ENCODE measurements around the gene GDA. TPM values are rescaled to one million over a fixed set of nuclear protein-coding genes. Genes with fewer than 3 reads are reported as not detected.
A peak's percentile ranks its signal among the peaks of the same experiment; 100 is the strongest.

Gene GDA
- total RNA-seq, 2 donors from 2014 or later: 22.2 to 23.0 TPM

DNA sequence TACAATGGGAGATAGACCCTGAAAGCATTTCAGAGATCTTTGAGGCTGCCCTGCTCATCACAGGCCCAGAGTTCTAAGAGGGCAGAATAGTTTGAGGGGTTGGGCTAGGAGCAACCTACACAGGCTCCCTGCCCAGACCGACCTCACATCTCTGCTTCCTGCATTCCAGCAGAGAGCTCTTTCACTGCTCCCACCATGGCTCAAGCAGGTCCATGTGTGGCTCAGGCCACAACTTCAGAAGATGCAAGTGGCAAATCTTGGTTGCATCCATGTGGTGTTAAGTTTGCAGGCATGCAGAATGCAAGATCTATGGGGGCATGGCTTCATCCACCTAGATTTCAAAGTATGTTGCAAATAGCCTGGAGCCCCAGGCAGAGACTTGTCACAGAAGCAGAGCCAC is 39.0 kb downstream of the GDA start:
- Histone ChIP-seq H3K27ac (no peak overlapping the region), H3K4me1 (no peaks in the 10 kb centered on the region), H3K4me3 (no peak overlapping the region), H3K27me3 (no peaks in the 10 kb centered on the region), H3K9me3 (no peaks in the 10 kb centered on the region), H3K36me3 (no peaks in the 10 kb centered on the region), H3K9ac (ENCODE audit: low read depth in 2 of 2, low read length in 2 of 2) (no peak overlapping the region)
- intact Hi-C loops (cut with DNase I): no loop called here
- TF ChIP-seq, protein P1, sequence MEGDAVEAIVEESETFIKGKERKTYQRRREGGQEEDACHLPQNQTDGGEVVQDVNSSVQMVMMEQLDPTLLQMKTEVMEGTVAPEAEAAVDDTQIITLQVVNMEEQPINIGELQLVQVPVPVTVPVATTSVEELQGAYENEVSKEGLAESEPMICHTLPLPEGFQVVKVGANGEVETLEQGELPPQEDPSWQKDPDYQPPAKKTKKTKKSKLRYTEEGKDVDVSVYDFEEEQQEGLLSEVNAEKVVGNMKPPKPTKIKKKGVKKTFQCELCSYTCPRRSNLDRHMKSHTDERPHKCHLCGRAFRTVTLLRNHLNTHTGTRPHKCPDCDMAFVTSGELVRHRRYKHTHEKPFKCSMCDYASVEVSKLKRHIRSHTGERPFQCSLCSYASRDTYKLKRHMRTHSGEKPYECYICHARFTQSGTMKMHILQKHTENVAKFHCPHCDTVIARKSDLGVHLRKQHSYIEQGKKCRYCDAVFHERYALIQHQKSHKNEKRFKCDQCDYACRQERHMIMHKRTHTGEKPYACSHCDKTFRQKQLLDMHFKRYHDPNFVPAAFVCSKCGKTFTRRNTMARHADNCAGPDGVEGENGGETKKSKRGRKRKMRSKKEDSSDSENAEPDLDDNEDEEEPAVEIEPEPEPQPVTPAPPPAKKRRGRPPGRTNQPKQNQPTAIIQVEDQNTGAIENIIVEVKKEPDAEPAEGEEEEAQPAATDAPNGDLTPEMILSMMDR (IDR thresholded peaks at IDR 0.05): no peak
- no peak for DNase-seq

DNA sequence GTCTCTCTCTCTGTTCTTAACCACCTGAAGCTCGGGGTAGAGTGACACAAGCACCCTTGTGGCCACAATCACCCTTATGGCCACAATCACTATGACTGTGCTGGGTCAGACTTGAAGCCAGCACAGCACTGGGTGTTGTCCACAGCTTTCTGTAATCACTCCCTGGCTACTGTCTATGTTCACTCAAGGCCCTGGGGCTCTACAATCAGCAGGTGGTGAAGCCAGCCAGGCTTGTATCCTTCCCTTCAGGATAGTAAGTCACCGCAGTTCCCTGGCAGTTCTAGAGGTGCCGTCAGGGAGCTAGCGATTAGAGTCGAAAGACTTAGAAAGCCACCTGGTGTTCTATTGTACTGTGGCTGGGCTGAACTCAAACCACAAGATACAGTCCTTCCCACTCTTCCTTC is 44.2 kb downstream of the GDA start:
- H3K9me3 ChIP-seq: no peaks in the 10 kb centered on the region
- H3K36me3 ChIP-seq: no peaks in the 10 kb centered on the region

GRCh38 chr9:72199238-72199637 is 50.0 kb downstream of the GDA start:
- TF ChIP-seq, protein P1 (IDR thresholded peaks at IDR 0.05): no peak
- Histone ChIP-seq H3K27me3 (no peaks in the 10 kb centered on the region), H3K4me1 (no peaks in the 10 kb centered on the region), H3K9me3 (no peaks in the 10 kb centered on the region), H3K9ac (ENCODE audit: low read depth in 2 of 2, low read length in 2 of 2) (no peak overlapping the region), H3K27ac (no peak overlapping the region), H3K36me3 (no peaks in the 10 kb centered on the region), H3K4me3 (no peak overlapping the region)
- intact Hi-C loops (cut with DNase I): no loop called here
- DNase-seq: no peak

More for the DNA sequence above, 44.2 kb downstream of the GDA start:
- intact Hi-C loops (cut with DNase I): no loop called here
- no peak overlapping the region for H3K9ac ChIP-seq (ENCODE audit: low read depth in 2 of 2, low read length in 2 of 2)
- no peaks in the 10 kb centered on the region for H3K4me1 ChIP-seq
- DNase-seq: no peak
- H3K27ac ChIP-seq: no peak overlapping the region
- TF ChIP-seq, protein P1 (IDR thresholded peaks at IDR 0.05): no peak
- H3K4me3 ChIP-seq: no peak overlapping the region
- H3K27me3 ChIP-seq: no peaks in the 10 kb centered on the region

DNA sequence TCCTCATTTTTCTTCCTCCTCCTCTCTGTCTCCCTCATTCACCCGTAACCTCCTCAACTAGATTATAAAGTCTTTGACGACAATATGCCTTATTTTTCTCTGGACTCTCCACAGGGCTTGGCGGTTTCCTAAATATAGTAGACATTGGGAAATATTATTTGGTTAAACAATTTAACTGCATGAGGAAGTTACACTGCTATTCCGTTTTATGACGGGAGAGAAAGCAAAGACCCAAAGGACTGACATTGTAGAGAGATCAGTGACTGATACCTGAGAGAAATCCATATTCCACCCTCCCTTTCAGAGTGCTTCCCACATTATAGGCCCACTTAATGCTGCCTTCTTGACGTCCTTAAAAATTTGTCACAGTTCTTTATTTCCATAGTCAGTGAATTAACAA is 51.2 kb downstream of the GDA start:
- no peak overlapping the region for H3K4me3 ChIP-seq
- H3K4me1 ChIP-seq: no peaks in the 10 kb centered on the region
- no peaks in the 10 kb centered on the region for H3K36me3 ChIP-seq
- H3K9ac ChIP-seq (ENCODE audit: low read depth in 2 of 2, low read length in 2 of 2): peak overlapping the region in 1 of 2 donors; percentile 3
- TF ChIP-seq, protein P1 (IDR thresholded peaks at IDR 0.05): no peak
- peak overlapping the region; percentile 40 for H3K27ac ChIP-seq
- H3K27me3 ChIP-seq: no peaks in the 10 kb centered on the region
- intact Hi-C loops (cut with DNase I): loop anchor here (5.0 kb wide), 1 partner anchor 72 kb away; no protein-coding TSS in a partner anchor
- no peak for DNase-seq
- no peaks in the 10 kb centered on the region for H3K9me3 ChIP-seq

- no peak for DNase-seq
- intact Hi-C loops (cut with DNase I): loop anchor here (5.0 kb wide), 1 partner anchor 70 kb away; no protein-coding TSS in a partner anchor
- no peaks in the 10 kb centered on the region for H3K4me1 ChIP-seq
- H3K9ac ChIP-seq (ENCODE audit: low read depth in 2 of 2, low read length in 2 of 2): no peak overlapping the region
- H3K9me3 ChIP-seq: no peaks in the 10 kb centered on the region
- H3K27ac ChIP-seq: no peak overlapping the region
- TF ChIP-seq, protein P1 (IDR thresholded peaks at IDR 0.05): no peak
- no peak overlapping the region for H3K4me3 ChIP-seq
- H3K36me3 ChIP-seq: no peaks in the 10 kb centered on the region
- H3K27me3 ChIP-seq: no peaks in the 10 kb centered on the region
Observed at GRCh38 chr9:72202009-72202408, 52.8 kb downstream of the GDA start.
